ENCODE data around the gene AKR1C4.
"Not testable (repeated sequence)": the region's sequence is repeated elsewhere in the genome, so short reads cannot be mapped to it uniquely, and the experiment has no call there.

Gene AKR1C4

DNA sequence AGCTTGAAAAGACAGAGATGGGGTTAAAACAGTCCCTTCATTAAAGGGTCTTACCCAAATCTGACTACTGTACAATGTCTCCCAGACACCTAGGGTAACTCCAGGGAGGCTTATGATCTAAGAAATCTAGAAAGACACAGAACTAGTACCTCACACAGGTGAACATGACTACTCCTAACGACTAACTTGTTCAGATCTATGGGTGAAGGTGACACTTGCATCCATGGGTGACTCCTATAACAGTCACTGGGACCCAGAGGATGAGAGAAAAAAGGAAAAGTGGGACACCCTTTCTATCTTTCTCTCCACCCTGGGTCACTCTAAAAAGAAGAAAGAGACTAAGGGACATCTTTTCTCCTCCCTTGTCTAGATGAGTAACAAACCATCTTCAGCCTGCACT is 30.9 kb upstream of the AKR1C4 start:
- Histone ChIP-seq H3K4me3 (ENCODE audit: insufficient read depth, low read depth, low read length) (no peak overlapping the region), H3K36me3 (ENCODE audit: control insufficient read depth, insufficient read depth, low read length) (no peaks in the 10 kb centered on the region), H3K27ac (ENCODE audit: insufficient read depth, low read depth, low read length, poor library complexity, severe bottlenecking) (no peak overlapping the region), H3K27me3 (ENCODE audit: control insufficient read depth, insufficient read depth, low read length, poor library complexity, severe bottlenecking) (no peaks in the 10 kb centered on the region), H3K9me3 (ENCODE audit: control insufficient read depth, low read length) (peaks cover 11% of the 10 kb centered on the region), H3K4me1 (ENCODE audit: control insufficient read depth, insufficient read depth, low read length) (no peaks in the 10 kb centered on the region)
- 15 to 33% methylated on average over 1 of the region's 1 CpG for WGBS, 2 experiments

DNA sequence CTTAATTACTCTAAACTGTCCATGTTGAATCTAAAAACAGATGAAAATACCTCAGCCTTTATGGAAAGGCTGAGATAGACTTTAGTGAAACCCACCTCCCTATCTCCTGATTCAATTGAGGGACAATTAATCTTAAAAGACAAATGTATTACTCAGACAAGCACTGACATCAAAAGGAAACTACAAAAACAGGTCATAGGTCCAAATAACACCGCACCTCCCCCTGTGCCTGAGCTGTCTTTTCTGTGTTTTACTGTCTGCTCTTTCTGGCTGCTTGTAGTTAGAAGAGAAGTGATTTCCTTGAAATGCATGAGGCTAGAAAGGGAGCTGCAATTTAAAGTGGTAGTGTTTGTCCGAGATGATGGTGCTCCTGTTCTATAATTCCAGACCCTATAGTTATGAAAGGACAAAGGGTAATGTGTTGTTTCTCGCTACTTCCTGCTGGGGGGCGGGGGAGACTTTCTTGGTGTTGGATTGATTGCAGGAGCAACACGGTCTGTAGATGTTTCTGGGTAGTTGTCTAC is 27.7 kb upstream of the AKR1C4 start:
- WGBS, 2 experiments = 76% methylated on average over 5 of the region's 5 CpGs
- Histone ChIP-seq H3K9me3 (ENCODE audit: control insufficient read depth, low read length) (peaks cover 5% of the 10 kb centered on the region), H3K27ac (ENCODE audit: insufficient read depth, low read depth, low read length, poor library complexity, severe bottlenecking) (no peak overlapping the region), H3K36me3 (ENCODE audit: control insufficient read depth, insufficient read depth, low read length) (no peaks in the 10 kb centered on the region), H3K4me3 (ENCODE audit: insufficient read depth, low read depth, low read length) (no peak overlapping the region), H3K4me1 (ENCODE audit: control insufficient read depth, insufficient read depth, low read length) (no peaks in the 10 kb centered on the region), H3K27me3 (ENCODE audit: control insufficient read depth, insufficient read depth, low read length, poor library complexity, severe bottlenecking) (no peaks in the 10 kb centered on the region)

DNA sequence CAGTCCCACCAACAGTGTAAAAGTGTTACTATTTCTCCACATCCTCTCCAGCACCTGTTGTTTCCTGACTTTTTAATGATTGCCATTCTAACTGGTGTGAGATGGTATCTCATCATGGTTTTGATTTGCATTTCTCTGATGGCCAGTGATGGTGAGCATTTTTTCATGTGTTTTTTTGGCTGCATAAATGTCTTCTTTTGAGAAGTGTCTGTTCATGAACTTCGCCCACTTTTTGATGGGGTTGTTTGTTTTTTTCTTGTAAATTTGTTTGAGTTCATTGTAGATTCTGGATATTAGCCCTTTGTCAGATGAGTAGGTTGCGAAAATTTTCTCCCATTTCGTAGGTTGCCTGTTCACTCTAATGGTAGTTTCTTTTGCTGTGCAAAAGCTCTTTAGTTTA is 21.1 kb upstream of the AKR1C4 start:
- H3K27ac ChIP-seq (ENCODE audit: insufficient read depth, low read depth, low read length, poor library complexity, severe bottlenecking); H3K36me3 ChIP-seq (ENCODE audit: control insufficient read depth, insufficient read depth, low read length); H3K9me3 ChIP-seq (ENCODE audit: control insufficient read depth, low read length); H3K27me3 ChIP-seq (ENCODE audit: control insufficient read depth, insufficient read depth, low read length, poor library complexity, severe bottlenecking); H3K4me1 ChIP-seq (ENCODE audit: control insufficient read depth, insufficient read depth, low read length); H3K4me3 ChIP-seq (ENCODE audit: insufficient read depth, low read depth, low read length): not testable (repeated sequence)
- 93 to 97% methylated on average over 2 to 3 of the region's 3 CpGs for WGBS, 2 experiments

DNA sequence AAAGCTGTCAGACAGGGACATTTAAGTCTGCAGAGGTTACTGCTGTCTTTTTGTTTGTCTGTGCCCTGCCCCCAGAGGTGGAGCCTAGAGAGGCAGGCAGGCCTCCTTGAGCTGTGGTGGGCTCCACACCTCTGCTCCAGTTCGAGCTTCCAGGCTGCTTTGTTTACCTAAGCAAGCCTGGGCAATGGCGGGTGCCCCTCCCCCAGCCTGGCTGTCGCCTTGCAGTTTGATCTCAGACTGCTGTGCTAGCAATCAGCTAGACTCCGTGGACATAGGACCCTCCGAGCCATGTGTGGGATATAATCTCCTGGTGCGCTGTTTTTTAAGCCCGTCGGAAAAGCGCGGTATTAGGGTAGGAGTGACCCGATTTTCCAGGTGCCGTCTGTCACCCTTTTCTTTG is 16.1 kb upstream of the AKR1C4 start:
- H3K27ac ChIP-seq (ENCODE audit: insufficient read depth, low read depth, low read length, poor library complexity, severe bottlenecking); H3K4me3 ChIP-seq (ENCODE audit: insufficient read depth, low read depth, low read length); H3K9me3 ChIP-seq (ENCODE audit: control insufficient read depth, low read length); H3K36me3 ChIP-seq (ENCODE audit: control insufficient read depth, insufficient read depth, low read length); H3K27me3 ChIP-seq (ENCODE audit: control insufficient read depth, insufficient read depth, low read length, poor library complexity, severe bottlenecking); H3K4me1 ChIP-seq (ENCODE audit: control insufficient read depth, insufficient read depth, low read length): not testable (repeated sequence)
- 84 to 89% methylated on average over 12 of the region's 12 CpGs for WGBS, 2 experiments

DNA sequence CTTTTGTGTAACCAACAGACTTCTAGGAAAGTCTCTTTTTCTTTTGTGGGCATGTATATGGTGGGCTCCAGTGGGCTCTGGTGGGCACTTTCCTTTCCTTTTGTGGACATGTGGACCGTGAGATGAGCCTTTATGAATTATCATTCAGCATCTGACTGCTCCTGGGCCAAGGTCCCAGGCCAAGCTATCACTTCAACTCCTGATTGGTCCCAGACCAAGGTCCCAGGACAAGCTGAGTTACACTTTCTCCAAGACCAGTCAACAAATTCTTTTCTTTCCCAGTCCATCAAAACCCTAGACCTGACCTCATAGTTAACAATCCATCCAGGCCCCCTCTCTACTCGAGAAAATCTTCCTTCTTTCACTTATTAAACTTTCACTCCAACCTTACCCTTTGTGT is 12.7 kb upstream of the AKR1C4 start:
- Histone ChIP-seq H3K27ac (ENCODE audit: insufficient read depth, low read depth, low read length, poor library complexity, severe bottlenecking) (no peak overlapping the region), H3K4me3 (ENCODE audit: insufficient read depth, low read depth, low read length) (no peak overlapping the region), H3K4me1 (ENCODE audit: control insufficient read depth, insufficient read depth, low read length) (no peaks in the 10 kb centered on the region), H3K9me3 (ENCODE audit: control insufficient read depth, low read length) (no peaks in the 10 kb centered on the region), H3K36me3 (ENCODE audit: control insufficient read depth, insufficient read depth, low read length) (no peaks in the 10 kb centered on the region), H3K27me3 (ENCODE audit: control insufficient read depth, insufficient read depth, low read length, poor library complexity, severe bottlenecking) (no peaks in the 10 kb centered on the region)
- 90 to 93% methylated on average over 2 of the region's 2 CpGs for WGBS, 2 experiments

DNA sequence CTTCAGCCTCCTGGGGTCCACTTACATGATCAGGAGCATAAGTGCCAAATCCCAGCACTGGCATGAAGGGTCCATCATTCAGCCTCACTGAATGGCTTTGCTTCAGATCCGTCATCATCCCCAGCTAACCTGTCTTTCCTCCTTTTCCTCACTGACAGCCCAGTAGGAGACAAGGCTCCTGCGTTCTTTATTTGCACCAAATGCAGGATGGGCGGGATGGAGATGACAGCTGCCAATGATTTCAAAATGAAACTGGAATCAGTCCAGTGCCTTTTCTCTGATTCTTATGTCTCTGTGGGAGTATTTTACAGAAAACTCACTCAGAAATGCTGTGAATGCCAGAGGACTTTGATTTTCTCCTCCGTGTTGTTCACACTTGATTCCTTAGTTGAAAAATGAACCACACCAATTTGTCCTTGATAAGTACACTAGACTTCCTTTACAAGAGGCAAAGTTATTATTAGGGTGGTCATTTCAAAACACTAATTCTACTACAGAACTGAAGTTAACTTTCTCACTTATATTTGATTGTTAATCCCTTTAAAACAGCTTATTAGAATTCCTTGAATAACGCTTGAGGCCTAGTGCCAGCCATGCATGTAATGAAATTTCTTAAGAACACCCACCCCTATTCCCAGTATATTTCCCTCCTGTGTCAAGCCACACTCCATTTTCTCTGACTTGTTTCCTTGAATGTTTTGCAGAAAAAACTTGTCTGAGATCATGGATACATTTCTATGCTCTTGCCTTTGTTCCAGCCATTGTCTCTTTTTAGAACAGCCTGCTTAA is 11.5 kb upstream of the AKR1C4 start, which contains the start of gene AKR1C8:
TSS of gene AKR1C8 (minus strand) at position 164 of the 789 bp plus-strand sequence. CDS start at position 118, 46 bp downstream.
- Histone ChIP-seq H3K4me3 (ENCODE audit: insufficient read depth, low read depth, low read length) (no peak within 1 kb of the TSS), H3K9me3 (ENCODE audit: control insufficient read depth, low read length) (no peaks in the 10 kb centered on the region), H3K4me1 (ENCODE audit: control insufficient read depth, insufficient read depth, low read length) (no peaks in the 10 kb centered on the region), H3K27ac (ENCODE audit: insufficient read depth, low read depth, low read length, poor library complexity, severe bottlenecking) (no peak within 1 kb of the TSS), H3K27me3 (ENCODE audit: control insufficient read depth, insufficient read depth, low read length, poor library complexity, severe bottlenecking) (no peaks in the 10 kb centered on the region), H3K36me3 (ENCODE audit: control insufficient read depth, insufficient read depth, low read length) (no peaks in the 10 kb centered on the region)
- WGBS, 2 experiments = 74 to 76% methylated on average over 4 to 5 of the region's 5 CpGs

DNA sequence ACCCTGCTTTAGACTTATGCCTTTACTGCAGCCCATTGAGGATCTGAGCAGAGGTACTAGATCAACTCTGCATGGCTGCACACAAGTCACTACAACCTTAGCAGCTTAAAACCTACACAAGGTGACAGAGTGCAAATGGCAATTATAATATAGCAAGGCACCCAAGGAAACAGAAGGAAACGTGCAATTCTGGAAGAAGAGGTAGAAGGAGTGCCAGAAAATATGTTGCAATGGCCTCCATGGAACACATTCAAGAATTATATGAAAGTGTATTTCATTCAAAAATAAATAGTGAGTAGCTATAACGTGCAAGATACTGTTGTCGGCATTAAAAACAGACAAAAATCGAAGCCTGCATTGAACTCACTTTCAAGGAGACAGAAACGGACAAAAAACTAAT is 8.8 kb upstream of the AKR1C4 start:
- H3K27me3 ChIP-seq (ENCODE audit: control insufficient read depth, insufficient read depth, low read length, poor library complexity, severe bottlenecking) = no peaks in the 10 kb centered on the region
- H3K4me1 ChIP-seq (ENCODE audit: control insufficient read depth, insufficient read depth, low read length) = no peaks in the 10 kb centered on the region
- no peak overlapping the region for H3K4me3 ChIP-seq (ENCODE audit: insufficient read depth, low read depth, low read length)
- no peaks in the 10 kb centered on the region for H3K36me3 ChIP-seq (ENCODE audit: control insufficient read depth, insufficient read depth, low read length)
- H3K9me3 ChIP-seq (ENCODE audit: control insufficient read depth, low read length) = no peaks in the 10 kb centered on the region
- 87 to 94% methylated on average over 5 of the region's 5 CpGs for WGBS, 2 experiments
- H3K27ac ChIP-seq (ENCODE audit: insufficient read depth, low read depth, low read length, poor library complexity, severe bottlenecking) = no peak overlapping the region

DNA sequence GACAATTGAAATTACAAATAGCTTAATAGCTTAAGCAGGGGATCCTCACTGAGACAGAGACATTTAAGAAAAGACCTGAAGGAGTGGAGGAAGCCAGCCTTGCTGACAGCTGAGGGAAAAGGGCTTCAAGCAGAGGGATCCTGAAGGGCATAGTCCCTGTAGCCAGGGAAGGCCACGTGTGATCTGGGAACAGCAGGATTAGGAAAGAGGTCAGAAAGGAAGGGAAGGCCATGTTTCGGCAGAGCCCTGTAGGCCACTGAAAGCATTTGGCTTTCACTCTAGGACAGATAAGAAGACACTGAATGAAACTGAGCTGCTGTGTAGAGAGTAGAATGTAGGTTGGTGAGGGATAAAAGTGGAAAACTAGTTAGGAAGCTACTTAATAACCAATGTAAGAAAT is 8.3 kb upstream of the AKR1C4 start:
- H3K4me3 ChIP-seq (ENCODE audit: insufficient read depth, low read depth, low read length) = no peak overlapping the region
- no peaks in the 10 kb centered on the region for H3K27me3 ChIP-seq (ENCODE audit: control insufficient read depth, insufficient read depth, low read length, poor library complexity, severe bottlenecking)
- no peaks in the 10 kb centered on the region for H3K36me3 ChIP-seq (ENCODE audit: control insufficient read depth, insufficient read depth, low read length)
- no peaks in the 10 kb centered on the region for H3K9me3 ChIP-seq (ENCODE audit: control insufficient read depth, low read length)
- no peak overlapping the region for H3K27ac ChIP-seq (ENCODE audit: insufficient read depth, low read depth, low read length, poor library complexity, severe bottlenecking)
- WGBS, 2 experiments = 58 to 59% methylated on average over 2 of the region's 2 CpGs
- H3K4me1 ChIP-seq (ENCODE audit: control insufficient read depth, insufficient read depth, low read length) = no peaks in the 10 kb centered on the region

DNA sequence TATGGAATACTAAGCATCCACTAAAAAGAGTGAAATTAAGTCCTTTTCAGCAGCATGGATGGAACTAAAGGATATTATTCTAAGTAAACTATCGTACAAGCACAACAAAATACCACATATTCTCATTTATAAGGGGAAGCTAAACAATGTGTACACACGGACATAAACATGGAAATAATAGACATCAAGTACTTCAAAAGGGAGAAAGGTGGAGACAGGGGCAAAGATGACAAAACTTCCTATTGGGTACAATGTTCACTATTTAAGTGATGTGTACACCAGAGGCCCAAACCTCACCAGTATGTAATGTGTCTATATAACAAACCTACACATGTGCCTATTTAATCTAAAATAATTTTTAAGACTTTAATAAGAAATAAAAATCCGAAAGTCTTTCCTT is 2.2 kb upstream of the AKR1C4 start:
- no peaks in the 10 kb centered on the region for H3K9me3 ChIP-seq (ENCODE audit: control insufficient read depth, low read length)
- 82 to 100% methylated on average over 2 of the region's 3 CpGs for WGBS, 2 experiments
- no peaks in the 10 kb centered on the region for H3K36me3 ChIP-seq (ENCODE audit: control insufficient read depth, insufficient read depth, low read length)
- H3K27me3 ChIP-seq (ENCODE audit: control insufficient read depth, insufficient read depth, low read length, poor library complexity, severe bottlenecking) = no peaks in the 10 kb centered on the region
- no peak overlapping the region for H3K4me3 ChIP-seq (ENCODE audit: insufficient read depth, low read depth, low read length)
- H3K27ac ChIP-seq (ENCODE audit: insufficient read depth, low read depth, low read length, poor library complexity, severe bottlenecking) = no peak overlapping the region
- no peaks in the 10 kb centered on the region for H3K4me1 ChIP-seq (ENCODE audit: control insufficient read depth, insufficient read depth, low read length)

DNA sequence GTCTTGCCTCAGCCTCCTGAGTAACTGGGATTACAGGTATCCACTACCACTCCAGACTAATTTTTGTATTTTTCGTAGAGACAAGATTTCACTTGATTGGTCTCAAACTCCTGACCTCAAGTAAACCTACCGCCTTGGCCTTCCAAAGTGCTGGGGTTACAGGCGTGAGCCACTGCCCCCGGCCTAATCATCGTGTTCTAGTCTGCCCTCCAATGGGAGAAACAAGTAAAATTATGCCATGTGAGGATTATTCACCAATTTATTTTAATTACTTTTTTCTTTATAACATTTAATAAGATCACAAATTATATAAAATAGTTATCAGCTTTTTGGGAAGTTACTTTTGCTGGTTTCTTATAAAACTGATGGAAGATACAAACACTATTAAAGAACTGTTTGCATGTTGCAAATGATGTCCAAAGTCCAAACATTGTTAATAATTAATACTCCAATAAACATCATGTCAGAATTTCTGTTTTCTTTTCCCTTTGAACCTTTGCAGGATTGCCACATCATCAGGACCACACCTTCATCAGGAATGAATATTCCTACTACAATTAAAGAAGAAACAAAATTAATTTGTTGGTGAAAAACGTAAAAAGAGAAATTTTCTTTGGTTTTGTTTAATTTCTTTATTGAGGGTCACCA is 786 bp upstream of the AKR1C4 start:
- H3K27me3 ChIP-seq (ENCODE audit: control insufficient read depth, insufficient read depth, low read length, poor library complexity, severe bottlenecking) = no peaks in the 10 kb centered on the region
- H3K4me1 ChIP-seq (ENCODE audit: control insufficient read depth, insufficient read depth, low read length) = no peaks in the 10 kb centered on the region
- no peak overlapping the region for H3K27ac ChIP-seq (ENCODE audit: insufficient read depth, low read depth, low read length, poor library complexity, severe bottlenecking)
- H3K4me3 ChIP-seq (ENCODE audit: insufficient read depth, low read depth, low read length) = no peak overlapping the region
- WGBS, 2 experiments = 87 to 92% methylated on average over 6 of the region's 6 CpGs
- H3K9me3 ChIP-seq (ENCODE audit: control insufficient read depth, low read length) = no peaks in the 10 kb centered on the region
- no peaks in the 10 kb centered on the region for H3K36me3 ChIP-seq (ENCODE audit: control insufficient read depth, insufficient read depth, low read length)
